ENCODE data around the gene AFAP1L2.

Gene AFAP1L2

GRCh38 chr10:114285961-114286441, 118.3 kb downstream of the AFAP1L2 start:
- no peak for DNase-seq

DNA sequence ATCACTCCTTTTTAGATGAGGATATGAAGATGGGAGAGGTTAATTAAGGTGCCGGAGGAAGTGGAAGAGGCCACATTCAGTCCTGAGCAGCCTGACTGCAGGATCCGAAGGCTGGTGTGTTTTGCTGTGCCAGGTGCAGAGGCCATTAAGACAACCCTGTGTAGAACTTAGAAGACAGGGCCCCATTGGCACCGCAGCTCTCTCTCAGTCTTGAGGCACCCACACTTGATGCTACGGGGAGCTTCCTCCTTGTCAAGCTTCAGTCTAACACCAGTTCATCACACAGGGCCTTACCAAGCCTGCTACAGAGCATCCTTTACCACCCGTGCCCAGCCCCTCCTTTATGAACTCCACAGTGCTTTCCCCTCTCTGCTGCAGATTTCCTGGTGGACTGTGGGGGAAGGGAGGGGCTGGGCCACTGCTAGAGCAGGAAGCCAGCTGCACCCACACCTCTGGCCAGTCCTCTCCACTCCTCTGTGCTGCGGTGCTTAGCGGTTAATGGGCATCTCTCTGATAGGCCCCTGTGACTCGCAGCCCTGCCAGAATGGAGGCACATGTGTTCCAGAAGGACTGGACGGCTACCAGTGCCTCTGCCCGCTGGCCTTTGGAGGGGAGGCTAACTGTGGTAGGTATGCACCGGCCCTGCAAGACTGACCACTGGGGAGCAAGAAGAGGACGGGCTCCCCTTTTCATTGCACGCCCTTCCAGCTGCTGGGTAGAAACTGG, 119.8 kb downstream of the AFAP1L2 start:
- no peak for DNase-seq

DNA sequence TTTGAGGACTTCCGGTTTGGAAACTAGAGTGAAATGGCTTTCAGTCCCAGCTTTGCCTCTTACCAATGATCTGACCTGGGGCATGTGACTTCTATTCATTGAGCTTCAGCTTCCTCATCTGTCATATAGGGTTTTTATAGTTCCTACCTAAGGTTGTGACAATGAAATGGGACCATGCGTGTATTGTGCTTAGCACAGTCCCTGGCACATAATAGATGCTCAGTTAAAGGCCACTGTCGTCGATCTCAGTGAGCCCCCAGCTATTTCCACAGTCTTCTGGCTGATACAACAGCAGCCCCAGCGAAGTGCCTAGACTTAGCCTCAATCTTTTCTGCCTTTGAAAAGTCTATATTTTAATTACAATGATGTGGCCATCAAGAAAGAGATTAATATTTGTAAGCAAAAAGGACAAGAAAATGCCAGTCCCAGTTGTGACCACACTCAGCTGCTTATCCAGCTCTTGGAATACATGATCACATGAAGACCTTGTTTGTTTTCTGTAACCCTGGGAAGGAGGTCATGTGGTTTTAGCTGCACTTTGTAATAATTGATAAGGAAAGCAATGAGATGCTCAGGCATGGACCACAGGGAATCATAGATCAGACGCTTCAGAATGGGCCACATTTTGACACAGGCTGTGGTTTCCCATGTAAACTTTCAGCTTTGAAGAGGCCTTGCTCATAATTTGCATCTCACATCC, 120.6 kb downstream of the AFAP1L2 start:
- no peak for DNase-seq

GRCh38 chr10:114283091-114283490, 121.2 kb downstream of the AFAP1L2 start:
- no peak for DNase-seq

GRCh38 chr10:114282526-114282925, 121.8 kb downstream of the AFAP1L2 start:
- no peak for DNase-seq

- DNase-seq: no peak
These were observed 122.8 kb downstream of the AFAP1L2 start for GRCh38 chr10:114281461-114281860.

DNA sequence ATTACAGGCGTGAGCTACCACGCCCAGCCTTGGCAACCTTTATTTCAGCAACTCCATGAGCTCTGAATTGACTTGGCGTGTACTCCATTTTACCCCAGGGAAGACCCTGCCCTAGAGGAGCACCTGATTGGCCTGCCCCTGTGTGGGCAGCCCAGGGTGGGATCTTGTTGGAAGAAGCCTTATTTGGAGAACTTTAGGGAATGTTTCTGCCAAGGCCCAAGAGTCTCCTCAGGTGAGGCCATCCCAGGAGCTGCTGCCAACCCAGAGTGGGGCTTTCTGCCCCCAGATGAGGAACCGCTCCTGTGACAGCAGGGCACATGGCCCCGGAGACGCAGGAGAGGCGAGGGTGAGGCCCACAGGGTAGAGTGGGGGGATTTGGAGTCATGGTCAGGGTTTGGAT, 123.3 kb downstream of the AFAP1L2 start:
- no peak for DNase-seq

DNA sequence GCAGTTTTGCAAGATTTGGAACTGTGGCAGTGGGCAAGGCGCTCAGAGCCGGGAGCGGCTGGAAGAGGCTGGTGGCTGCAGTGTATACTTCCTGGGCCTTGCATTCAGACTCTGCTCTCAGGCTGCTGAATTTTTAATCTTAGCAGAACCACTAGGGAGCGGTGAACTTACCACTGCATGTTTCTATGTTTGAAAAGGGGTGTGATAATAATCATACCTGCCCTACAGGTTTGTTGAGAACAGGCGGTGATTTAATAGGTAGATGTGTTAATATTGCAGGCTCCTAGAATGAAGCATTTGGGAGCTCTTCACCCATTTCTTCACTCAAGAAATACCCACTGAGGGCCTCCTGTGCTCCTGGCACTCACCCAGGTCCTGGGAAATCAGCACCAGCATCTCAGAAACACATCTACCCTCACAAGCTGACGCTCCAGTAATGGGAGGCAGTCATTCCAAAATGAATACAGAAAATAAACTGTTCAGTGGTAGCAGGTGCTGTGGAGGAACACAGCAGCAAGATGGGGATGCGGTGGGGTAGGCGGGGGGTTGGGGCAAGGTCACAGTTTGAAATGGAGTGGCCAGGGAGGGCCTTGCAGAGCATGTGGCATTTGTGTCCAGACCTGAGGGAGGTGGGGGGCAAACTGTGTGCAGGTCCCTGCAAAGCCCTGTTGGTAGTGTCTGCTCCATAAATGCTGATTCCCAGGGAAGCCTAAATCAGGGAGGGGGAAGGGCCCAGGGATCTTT, 124.2 kb downstream of the AFAP1L2 start:
- no peak for DNase-seq

DNA sequence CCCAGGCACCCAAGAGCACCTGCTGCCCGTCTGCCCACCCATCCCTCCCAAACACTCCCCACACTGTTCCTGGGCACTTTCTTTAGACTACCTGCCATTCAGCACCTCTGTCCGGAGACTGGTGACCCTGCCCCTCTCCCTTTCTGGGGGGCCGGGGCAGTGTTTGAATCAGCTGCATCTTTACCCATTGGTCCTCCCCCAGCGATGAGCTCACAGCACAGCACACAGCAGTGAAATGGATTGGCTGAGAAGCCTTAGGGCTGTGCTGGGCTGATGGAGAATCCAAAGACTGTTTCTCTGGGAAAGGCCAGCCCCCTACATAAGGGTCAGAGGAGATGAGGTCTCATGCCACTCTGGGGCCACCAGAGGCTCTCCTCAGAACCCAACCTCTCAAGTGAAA, 125.0 kb downstream of the AFAP1L2 start:
- DNase-seq: no peak

- no peak for DNase-seq
These were observed 125.5 kb downstream of the AFAP1L2 start for GRCh38 chr10:114278884-114279191.

DNA sequence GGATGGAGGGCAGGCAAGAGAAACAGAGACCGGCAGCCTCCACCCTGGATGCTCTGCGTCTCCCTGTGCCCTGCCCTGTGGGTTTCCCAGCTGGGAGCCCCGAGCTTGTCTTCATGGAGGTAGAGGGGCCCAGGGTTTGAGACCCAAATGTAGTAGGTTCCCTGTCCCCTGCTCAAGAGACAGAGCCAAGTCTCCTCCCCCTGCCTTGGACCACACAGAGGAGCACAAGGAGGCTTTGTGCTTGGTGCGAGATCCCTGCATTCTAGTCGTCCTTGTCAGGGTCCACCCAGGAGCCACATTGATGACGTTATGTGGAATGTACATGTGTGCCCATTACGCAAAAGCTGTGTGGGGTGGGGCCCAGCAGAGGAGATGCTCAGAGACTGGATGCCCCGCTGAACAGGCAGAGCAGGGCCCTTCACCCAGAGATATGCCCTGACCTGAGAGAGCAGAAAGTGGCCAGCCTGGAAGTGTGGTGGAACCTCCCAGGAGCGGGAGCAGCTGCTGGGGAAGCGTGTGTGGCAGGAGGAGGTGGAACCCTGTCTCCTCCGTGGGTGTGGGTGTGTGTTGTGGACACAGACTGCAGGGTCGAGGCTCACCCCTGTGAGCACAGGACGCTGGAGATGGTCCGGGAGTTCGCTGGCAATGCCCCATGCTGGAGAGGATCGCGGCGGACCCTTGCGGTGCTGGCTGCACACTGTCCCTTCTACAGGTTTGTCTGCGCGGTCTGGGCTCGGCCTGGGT, 126.0 kb downstream of the AFAP1L2 start:
- no peak for DNase-seq

- DNase-seq: no peak
These were observed 127.6 kb downstream of the AFAP1L2 start for GRCh38 chr10:114276671-114277070.

DNA sequence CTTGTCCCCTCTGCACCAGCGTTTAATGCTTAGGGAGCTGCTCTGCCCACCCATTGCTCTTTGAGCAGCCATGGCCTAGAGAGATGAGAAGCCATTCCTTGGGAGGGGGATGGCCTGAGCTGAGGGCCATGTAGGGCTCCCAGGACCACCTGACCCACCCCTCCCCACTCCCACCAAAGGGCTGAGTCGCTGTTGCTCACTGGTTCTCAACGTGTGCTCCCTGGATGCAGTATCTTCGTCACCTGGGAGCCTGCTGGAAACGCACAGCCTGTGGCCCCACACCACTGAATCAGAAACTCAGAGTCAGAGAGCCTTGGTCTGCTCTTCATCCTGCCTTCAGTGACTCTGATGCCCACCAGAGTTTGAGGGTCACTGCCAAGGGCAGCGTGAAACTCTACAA, 128.2 kb downstream of the AFAP1L2 start:
- no peak for DNase-seq

DNA sequence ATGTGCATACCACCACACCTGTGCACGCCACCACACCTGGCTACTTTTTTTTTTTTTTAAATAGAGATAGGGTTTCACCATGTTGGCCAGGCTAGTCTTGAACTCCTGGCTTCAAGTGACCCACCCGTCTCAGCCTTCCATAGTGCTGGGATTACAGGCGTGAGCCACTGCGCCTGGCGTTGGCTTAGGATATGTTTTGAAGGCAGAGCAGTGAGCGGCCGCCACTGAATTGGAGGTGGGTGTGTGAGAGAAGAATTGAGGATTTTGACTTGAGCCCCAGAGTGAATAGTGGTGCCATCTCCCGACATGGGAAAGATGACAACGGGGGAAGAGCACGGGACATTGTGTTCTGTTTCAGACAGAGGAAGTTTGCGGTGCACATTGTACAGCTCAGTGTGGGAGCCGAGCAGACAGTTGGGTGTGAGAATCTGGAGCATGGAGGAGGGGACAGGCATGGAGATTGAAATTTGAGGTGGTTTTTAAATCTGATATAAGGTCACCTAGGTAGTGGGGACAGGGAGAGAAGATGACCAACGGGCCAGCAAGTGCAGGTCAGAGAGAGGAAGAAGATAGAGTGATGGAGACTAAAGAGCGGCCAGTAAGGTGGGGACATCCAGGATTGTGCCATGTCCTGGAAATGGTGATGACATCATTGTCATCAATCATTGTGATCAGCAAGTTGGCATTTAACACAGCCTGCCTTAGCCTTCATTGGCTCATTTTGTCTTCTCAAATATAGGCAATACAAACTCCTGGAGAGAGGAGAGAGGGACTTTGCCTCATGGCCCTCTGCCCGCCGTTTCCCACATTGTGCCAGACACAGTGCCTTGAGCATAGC, 129.5 kb downstream of the AFAP1L2 start:
- no peak for DNase-seq

DNA sequence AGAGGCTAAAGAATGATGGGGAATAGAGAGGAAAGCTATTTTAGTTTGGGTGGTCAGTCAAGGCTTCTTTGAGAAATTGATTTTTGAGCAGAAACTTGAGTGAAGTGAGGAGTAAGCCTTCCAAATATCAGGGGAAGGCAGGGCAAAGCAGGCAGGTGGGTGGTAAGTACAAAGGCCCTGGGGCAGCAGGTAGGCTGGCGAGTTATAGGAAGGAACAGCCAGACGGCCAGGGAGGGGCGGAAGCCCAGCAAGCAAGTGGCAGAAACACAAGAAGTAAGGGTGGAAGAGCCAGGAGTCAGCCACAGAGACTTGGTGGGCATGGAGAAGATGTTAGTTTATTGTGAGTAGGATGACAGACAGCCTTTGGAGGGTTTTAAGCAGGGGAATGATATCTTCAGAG, 130.4 kb downstream of the AFAP1L2 start:
- no peak for DNase-seq

GRCh38 chr10:114272696-114273095, 131.6 kb downstream of the AFAP1L2 start:
- no peak for DNase-seq

GRCh38 chr10:114271779-114272167, 132.5 kb downstream of the AFAP1L2 start:
- no peak for DNase-seq

DNA sequence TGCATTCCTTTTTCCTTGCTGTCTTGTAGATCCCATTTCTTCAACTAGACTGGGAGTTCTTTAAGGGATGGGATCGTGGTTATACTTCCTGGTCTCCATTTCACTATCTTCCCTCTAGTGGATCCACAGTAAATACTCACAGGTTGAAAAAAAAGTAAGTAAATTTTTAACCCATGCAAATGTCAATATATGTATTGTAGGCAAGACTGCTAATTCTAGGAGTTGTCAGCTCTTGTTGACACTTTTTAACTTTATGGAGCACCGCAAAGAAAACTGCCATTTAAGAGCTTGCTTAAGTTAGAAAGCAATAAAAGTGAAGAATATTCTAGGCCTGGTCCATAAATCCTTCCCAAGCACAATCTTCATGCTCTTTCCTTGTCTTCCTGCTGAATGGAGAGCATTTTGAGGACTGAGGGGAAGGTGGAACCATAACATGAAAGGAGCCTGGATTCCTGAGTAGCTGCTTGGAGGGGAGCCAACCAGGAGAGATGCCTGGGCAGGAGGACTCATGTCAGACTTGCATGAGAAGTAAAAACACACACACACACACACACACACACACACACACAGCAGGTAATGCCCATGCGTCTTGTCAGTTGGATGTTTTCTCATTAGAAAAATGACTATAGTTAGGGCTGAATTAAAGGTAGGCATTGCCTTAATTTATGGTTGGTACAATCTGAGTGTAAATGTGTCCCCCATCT, 133.1 kb downstream of the AFAP1L2 start:
- DNase-seq: no peak

GRCh38 chr10:114266521-114266920, 137.8 kb downstream of the AFAP1L2 start:
- DNase-seq: peak; percentile 7

GRCh38 chr10:114265392-114266053, 138.8 kb downstream of the AFAP1L2 start:
- DNase-seq: no peak

DNA sequence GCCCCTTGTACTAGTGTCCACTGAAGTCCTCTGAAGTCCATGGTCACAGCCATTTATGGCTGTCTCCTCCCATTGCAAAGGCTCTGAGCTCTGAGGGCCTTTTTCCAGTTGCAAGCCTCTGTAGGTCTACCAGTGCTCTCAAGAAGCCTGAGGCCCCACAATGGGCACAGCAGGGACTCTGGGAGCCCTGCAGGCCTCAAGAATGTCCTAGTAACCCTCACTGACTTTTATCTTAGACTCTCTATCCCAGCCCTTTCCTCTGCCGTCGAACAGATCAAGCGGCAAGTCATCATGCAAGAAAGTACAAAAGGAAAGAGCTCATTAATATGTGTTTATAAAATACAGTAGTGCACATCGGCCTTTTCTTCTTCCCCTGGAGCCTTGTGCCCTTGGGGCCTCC, 141.8 kb downstream of the AFAP1L2 start:
- no peak for DNase-seq

Measured in activated CD4-positive, alpha-beta T cell treated with anti-CD3 and anti-CD28 coated beads, Interleukin-2, Interleukin-6, amounts not matched to agents 100 ng/mL and 50 ng/mL, durations not matched to agents 16 hours and 8 hours (primary cell).